ENCODE measurements around the gene ELOA.
"Not testable (repeated sequence)": the region's sequence is repeated elsewhere in the genome, so short reads cannot be mapped to it uniquely, and the experiment has no call there.

ELOA gene

DNA sequence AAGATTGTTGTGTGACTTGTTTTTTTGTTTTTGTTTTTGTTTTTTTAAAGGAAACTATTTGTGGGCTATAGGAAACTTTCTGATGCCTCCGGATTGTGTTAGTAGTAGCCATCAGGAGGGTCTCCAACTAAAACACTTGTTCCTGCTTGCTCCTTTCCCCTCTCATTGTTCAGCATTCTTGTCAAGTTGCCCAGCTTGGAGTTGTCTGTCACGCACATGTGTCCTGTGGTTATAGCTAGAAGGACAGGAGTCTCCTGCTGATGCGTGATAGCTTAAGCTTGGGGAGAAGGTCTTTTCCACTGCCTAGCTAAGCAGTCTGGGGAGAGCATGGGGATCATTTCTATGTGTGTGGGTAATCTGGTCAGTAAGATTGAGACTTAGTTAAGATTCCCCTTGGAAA, 44.4 kb downstream of the ELOA start:
- no peak for DNase-seq

DNA sequence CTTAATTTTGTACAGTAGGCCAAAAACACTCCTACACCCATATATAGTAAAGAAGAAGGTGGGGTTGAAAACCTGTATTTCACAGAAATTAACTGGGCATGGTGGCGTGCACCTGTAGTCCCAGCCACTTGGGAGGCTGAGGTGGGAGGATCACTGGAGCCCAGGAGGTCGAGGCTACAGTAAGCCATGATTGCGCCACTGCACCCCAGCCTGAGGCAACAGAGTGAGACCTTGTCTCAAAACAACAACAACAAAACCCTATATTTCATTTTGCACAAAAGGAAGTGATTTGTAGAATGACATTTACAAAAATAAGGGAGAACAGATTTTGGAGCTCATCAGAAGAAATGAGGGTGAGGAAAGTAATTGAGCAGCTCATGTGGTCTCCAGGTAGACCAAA, 45.4 kb downstream of the ELOA start:
- no peak for DNase-seq

DNA sequence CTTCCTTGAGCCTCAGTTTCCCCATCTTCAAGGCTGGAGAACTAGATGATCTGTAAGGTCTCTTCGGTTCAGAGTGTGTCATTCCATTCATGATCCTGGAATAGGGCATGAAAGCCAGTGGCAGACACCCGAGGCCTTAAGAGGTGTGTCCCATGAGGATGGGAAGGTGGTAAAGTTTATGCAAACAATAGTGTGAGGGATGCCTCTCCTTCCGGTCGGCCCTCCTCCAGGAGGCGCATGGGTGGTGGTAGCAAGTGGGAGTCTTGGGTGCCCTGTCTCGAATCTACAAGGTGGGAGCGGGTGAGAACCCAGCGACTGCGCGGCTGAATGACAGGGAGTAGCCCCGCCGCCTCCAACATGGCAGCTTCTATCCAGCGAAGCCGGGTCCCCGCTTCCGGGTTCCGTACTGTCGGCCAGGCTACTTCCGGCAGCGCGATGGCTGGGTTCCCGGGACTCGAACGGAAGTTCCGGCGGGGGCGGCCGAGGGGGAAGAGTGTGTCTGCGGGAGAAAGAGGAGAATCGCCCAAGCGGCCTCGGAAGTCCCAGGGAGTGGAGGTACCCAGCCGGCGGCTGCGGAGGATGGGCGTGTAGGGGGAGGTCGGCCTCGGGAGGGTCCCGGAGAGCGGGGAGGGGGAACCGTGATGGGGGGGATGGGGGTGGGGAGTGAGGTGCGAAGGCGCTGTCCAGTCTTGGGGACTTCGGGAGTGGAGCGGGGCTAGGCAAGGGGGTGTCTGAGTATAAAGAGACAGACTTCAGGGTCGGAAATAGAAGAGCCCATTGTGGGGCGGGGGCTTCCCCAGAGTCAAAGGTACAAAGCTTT, 47.6 kb downstream of the ELOA start, which contains the start of gene LYPLA2:
LYPLA2 (plus strand) TSS at position 450 of the 820 bp plus-strand sequence. CDS start 1,538 bp downstream, outside the sequence.
- peak; percentile 75 for DNase-seq

DNA sequence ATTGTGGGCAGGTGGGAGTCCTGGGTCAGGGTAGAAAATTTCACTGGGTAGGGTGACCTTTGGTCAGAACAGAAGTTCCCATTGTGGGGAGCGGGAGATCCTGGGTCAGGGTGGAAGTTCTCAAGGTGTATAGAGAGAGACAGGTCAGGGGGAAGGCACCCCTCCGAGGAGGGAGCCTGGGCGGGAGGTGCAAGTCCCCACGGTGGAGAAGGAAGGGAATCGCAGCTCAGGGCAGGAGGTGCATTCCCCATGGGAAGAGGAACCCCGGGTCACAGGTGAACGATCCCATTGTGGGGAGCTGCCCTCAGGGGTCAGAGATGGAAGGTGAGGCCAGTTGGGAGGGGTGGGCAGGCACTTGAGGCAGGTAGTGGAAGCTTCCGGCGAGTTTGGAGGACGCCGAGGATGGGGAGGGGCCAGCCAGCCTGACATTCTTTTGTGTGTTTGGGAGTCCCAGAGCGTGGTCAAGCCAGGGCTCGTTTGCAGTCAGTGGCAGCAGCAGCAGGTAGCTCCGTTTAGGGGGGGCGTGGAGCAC, 48.3 kb downstream of the ELOA start:
- peak; percentile 20 for DNase-seq

DNA sequence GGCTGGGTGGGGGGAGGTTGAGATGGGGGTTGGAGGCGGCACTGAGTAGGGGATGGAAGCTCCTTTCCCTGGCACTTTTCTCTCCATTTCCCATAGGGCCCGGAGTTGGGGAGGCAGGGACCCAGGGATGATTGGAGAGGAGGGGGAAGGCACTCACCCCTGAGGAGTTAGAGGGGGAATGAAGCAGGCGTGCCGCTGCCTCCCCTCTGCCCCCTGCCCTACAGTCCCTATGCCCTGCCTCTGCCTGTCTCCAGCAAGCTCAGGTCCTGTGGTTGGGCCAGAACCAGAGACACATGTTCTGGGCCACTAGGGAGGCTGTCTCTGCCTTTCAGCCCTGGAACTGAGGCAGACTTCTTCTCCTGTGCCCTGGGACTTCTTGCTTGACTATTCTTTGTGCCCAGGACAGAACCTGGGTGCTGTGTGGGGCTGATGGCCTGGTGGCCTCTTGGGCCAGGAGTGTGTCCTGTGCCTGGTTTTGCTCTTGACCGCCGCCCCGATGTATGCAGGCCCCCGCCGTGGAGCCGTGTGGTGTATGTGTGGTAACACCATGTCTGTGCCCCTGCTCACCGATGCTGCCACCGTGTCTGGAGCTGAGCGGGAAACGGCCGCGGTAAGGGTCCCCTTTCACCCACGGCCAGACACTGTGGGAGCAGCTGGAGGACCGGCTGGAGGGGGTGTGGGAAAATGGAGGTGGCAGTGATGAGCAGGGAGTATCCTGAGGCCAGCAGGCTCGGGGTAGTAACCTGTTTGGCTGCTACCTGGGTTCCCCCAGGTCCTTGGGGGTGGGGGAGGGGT, 49.1 kb downstream of the ELOA start:
- DNase-seq: no peak

DNA sequence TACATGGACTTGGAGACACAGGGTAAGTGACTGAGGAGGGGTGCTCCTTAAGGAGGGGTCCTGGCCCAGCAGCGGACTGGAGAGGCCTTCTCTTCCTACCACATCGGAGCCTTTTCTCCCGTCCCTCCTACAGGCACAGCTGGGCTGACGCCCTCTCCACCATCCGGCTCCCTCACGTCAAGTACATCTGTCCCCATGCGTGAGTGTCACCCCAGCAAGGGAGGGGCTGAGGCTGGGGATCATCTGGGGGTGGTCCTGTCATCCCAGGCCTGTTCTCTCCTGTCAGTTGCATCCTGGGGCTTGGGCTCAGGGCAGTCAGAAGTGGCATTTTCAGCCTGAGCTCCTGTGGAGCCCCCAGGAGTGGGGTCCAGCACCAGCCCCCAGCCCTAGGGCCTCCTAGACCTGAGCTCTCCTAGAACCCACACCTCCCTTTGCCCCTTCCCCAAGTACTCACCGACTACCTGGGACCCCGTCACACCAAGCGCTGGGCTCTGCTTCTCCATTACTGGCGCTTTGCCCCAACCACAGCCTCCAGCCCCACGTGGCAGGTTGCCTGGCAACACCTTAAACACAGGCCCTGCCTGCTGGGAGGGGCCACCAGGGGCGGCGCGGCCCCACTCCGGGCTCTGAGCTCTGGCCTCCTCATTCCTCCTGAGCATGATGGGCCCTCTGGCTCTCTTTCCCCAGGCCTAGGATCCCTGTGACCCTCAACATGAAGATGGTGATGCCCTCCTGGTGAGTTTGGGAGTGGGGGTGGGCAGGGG, 49.9 kb downstream of the ELOA start:
- no peak for DNase-seq

DNA sequence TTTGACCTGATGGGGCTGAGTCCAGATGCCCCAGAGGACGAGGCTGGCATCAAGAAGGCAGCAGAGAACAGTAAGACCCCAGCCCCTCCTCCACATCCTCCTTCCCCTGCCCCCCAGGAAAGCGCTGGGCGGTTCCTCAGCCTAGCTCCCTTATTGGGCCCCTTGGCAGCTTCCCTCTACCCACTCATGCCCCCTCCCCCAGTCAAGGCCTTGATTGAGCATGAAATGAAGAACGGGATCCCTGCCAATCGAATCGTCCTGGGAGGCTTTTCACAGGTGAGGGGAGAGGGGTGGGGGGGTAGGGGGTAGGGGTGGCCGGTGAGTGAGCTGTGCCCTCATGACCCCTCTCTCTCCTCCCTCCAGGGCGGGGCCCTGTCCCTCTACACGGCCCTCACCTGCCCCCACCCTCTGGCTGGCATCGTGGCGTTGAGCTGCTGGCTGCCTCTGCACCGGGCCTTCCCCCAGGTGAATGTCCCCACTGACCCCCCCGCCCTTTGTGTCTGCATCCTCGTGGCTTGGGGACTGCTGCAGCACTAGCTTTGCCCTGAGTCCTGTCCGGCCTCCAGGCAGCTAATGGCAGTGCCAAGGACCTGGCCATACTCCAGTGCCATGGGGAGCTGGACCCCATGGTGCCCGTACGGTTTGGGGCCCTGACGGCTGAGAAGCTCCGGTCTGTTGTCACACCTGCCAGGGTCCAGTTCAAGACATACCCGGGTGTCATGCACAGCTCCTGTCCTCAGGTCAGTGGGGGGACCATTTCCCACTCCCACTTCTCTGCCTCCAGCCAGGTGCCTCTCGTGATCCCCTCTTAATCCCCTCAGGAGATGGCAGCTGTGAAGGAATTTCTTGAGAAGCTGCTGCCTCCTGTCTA, 50.8 kb downstream of the ELOA start:
- DNase-seq: no peak

DNA sequence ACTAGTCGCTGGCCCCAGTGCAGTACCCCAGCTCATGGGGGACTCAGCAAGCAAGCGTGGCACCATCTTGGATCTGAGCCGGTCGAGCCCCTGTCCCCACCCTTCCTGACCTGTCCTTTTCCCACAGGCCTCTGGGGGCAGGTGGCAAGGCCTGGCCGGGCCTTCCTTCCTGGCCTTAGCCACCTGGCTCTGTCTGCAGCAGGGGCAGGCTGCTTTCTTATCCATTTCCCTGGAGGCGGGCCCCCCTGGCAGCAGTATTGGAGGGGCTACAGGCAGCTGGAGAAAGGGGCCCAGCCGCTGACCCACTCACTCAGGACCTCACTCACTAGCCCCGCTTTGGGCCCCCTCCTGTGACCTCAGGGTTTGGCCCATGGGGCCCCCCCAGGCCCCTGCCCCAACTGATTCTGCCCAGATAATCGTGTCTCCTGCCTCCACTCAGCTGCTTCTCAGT, 51.5 kb downstream of the ELOA start:
- DNase-seq: not testable (repeated sequence)

DNA sequence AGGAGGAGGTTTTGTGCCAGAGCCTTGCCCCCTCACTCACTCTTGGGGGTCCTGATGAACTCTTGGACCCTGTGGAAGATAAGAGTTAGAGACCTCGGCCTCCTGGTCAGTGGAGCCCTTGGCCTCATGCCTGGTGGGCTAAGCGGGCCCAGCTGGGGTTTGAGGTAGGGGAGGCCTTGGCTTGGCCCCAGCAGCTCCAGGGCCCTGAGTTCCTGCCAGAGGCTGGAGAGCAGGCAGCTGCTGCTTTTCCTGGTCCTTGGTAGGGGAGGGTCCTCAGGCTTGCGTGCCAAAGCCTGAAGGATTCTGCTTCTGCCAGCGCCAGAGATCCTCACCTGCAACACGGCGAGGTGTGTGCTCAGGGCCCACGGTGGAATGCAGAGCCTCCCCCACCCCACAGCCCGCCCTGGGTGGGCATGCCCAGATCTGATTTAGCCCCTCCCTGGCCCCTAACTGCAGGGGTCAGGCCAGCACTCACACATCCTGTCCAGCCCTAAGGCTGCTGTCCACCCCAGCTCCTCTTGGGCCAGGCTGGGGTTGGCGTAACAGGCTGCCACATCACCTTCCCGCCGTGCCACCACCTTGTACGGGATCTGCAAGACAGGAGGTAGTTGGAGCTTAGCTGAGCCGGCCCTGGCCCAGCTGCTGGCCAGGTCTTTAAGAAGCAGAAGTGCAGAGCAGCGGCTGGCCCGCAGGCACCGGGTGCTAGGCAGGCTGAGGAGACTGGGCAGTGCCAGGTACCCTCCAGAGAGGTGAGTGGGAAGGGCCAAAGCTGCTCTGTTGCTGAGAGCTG, 52.6 kb downstream of the ELOA start:
- DNase-seq: no peak

DNA sequence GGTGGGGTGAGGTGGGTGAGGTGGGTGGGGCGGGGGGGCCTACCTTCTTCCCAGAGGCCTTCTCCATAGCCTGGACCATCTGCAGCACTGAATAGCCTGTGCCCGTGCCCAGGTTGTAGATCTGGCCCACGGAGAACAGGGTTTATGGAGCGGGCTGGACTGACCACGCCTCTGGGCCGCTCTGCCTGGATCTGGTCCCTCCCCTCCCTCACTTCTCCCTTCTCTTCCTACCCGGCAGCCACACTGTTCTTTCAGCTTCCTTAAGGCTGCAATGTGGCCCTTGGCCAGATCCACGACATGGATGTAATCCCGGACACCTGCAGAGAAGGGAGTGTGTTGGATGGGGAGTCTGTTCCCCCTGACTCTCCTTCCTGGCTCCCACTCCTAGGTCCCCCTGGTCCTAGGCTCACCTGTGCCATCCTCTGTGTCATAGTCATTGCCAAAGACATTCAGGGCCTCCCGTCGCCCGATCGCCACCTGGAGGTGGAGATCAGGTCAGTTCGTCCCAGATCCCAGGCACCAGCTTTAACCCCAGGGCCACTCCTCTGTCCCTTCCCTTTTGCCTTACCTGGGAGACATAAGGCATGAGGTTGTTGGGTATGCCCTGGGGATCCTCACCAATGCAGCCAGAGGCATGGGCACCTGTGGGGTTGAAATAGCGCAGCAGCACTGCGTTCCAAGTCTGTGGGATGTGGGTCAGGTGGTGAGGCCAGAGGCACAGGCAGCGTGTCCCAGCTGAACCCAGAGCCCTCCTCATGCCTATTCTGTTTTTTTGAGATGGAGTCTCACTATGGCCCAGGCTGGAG, 53.4 kb downstream of the ELOA start:
- no peak for DNase-seq

DNA sequence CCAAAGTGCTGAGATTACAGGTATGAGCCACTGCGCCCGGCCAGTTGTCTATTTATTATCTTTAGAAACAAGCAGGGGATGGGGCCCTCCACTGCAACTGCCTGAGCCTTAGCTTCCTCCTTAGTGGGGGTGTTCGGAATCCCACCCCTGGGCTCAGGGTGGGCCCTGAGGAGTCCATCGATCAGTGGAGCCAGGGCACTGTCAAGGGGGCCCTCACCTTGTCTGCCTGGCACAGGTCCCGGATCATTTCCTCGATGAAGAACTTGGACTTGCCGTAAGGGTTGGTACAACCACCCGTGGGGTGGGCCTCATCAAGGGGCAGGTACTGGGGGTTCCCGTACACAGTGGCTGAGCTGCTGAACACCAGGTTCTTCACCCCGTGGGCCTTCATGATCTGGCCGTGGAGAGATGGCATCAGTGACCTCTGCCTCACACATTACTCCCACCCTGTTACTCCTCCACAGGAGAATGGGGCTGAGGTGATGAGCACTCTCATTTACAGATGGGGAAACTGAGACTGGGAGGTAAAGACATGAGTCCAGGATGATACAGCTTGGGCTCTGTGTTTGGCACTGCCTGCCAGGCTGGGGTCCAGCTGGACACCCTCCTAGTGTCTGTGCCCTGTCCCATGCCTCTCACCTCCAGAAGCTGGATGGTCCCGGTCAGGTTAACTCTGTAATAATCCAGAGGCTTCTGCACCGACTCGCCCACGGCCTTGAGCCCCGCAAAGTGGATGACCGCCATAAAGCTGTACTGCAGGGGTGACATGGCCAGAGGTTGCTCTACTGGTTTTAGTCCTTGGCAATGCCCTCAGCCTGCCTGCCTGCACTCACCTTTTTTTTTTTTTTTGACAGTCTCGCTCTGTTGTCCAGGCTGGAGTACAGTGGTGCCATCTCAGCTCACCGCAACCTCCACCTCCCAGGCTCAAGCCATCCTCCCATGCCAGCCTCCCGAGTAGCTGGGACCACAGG, 54.5 kb downstream of the ELOA start:
- no peak for DNase-seq

DNA sequence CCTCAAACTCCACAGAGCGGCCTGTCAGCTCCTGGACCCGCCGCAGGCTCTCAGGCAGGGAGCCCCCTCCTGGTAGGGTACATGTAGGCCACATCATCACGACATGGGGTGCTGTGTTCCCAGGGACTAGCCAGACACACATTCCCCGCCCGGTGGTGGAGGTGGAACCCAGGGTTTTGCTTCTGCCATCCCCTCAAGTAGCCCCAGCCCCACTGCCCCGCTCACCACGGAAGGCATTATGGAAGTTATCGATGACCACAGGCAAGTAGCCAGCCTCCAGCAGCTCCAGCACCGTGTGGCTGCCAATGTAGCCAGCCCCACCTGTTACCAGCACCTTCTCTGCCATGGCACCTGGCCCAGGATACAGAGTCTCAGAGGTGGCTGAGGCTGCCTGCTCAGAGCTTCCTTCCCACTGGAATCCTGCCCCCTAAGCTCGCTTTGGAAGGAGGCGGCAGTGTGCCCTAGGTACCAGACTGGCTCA, 55.4 kb downstream of the ELOA start:
- DNase-seq: no peak

DNA sequence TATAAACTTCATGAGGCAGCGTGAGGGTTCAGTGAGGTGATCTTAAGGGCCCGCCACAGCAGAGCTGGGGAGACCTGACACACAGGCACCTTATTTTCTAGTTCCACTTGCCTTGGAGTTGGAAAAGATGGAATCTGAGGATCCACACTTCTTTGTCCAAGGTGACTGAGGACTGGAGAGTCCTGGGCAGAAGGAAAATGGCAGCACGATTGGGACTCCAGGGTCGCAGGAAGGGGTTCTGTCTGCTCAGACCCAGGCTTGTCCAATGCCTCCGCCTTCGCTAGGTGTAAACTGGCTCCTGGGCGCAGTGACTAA, 55.9 kb downstream of the ELOA start:
- no peak for DNase-seq

DNA sequence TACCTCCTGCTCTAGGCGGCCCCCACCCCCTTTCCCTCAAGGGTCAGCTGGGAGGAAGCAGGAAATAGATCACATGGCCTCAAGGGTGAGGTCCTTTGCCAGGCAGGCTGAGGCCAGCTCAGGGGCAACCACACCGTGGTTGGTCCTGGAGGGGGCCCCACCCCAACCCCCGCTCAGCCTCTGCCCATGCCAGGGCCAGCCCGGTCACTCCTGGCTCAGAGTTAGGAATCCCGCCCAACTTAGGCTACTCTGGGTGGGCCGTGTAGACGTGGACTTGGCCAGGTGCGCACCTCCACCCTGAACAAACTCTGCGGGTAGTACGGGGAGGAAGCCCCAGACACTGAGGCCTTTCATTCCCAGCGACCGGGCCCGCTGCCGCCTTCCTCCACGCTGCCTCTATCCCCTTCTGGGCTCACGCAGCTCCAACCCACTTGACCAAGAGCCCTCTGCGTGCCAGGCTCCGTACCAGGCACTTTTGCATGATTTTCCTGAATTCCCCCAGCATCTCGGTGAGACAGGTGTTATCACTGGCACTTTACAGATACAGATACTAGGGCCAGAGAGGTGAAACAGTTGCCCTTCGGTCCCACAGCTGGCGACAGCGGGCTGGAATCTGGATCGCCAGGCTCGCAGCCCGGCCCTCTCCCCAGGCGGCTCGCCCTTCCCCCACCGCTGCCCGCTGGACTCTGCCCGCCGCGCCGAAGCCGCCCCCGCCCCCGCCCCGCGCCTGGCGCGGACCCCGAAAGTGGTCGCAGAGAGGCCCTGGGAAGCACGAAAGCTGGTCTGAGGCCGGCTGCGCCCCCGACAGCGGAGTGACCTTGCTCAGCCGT, 56.5 kb downstream of the ELOA start:
- no peak for DNase-seq

DNA sequence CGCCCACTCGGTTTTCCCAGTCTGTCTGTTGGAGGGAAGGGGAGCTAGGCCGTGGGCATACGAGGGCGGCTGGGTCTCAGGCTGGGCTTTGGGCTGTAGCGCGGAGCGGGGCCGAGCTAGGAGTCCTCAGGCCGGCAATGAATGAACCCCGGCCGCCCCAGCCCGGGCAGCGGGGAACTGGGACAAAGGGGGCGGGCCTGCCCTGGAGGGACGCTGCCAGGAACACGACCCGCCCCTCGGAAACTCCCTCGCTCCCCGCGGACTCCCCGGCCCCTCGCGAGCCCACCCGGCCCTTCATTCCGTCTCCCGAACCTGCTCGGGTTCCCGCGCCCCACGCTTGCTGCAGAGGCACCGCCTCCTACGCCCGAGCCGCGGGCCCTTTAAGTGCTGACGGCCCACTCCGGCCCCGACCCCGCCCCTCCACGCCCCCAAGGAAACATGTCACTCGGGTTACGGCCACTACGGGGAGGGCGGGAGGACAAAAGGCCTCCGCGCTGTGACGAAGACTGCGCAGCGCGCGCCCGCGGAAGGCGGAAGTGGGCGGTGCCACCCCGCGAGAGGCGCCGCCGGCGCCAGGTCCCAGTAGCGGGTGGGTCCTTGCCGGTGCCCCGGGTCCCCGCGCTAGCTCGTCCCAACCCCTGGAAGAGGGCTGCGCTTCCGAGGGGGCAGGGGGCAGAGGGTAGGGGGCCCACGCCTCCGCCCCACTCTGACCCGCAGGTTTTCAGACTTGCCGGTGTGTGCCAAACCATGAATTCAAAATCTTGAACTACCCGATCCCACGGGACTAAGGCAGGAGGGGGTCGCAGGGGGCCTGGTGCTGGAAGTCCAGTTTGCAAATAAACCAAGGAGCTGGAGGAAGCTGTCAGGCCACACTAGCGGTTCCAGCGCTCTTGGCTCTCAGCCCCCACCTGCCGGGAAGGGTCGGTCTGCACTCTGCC, 57.4 kb downstream of the ELOA start, which contains the start of gene GALE:
GALE (minus strand) TSS at position 355 of the 938 bp plus-strand sequence. CDS start 1,747 bp downstream, outside the sequence.
- DNase-seq: peak; percentile 91

DNA sequence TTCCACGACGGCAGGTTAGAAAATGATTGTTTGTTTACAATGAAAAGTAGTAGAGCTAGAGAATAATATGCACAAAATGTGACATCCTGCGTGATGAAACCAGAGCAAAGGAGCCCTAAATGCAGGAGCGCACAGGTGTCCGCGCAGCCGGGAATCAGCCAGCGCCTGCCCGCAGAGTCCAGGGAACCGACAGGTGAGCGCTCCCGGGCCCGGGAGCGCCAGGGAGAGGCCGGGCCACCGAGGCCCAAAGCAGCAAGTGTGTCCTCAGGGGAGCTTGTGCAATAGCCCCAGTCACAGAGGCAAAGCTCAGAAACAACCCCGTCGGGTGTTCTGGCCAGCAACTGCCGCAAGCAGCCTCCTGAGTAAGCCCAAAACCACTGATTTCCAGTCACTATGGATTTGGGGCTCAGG, 58.1 kb downstream of the ELOA start:
- peak; percentile 18 for DNase-seq

DNA sequence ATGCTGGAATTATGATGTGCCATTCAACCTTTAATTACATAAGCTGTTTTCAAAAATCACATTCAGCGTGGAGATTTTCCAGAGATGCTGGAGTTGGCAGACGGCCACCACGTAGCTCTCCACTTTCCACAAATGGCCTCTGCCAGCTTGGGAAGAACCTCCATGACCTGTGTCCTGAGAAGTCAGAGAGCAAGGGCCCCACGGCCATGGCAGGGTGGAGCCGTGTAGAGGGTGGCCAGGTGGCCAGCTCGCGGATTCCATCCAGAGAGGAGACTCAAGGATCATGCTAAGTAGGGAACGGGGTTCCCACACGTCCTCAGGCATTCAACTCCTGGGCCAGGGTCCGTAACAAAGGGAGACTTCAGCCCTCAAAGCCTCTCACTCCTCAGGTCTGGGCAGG, 58.6 kb downstream of the ELOA start:
- no peak for DNase-seq
